GM23338 (cell line): ENCODE measurements around the gene OSBPL5.

Source experiments
- CTCF ChIP-seq, 2 experiments: fragments of 200-600 bp in 1 of 2; sonication (generic) in 1 of 2; conservative IDR thresholded peaks; 2 replicates each; pipeline versions ENCODE4 v1.5.1 to v1.6.1; 2016 to 2017; ENCODE audit warnings: antibody characterized with exemption in 2 of 2, low read depth in 2 of 2, mild to moderate bottlenecking in 2 of 2, moderate library complexity in 1 of 2
- EZH2 ChIP-seq: fragments of 200-600 bp; sonication (generic); IDR thresholded peaks from one replicate; pipeline ENCODE4 v1.8.0; 2017; ENCODE audit warnings: antibody characterized with exemption, mild to moderate bottlenecking, low read depth; ENCODE audit not compliant: unreplicated experiment
- EZH2phosphoT487 ChIP-seq: fragments of 200-600 bp; sonication (generic); IDR thresholded peaks from one replicate; pipeline ENCODE4 v1.8.1; 2018; ENCODE audit warnings: antibody characterized with exemption; ENCODE audit not compliant: unreplicated experiment
- TF ChIP-seq, protein P1 (sequence below): IDR thresholded peaks from one replicate; pipeline ENCODE4 v1.6.1; 2018; ENCODE audit warnings: antibody characterized with exemption; ENCODE audit not compliant: unreplicated experiment

DNA sequence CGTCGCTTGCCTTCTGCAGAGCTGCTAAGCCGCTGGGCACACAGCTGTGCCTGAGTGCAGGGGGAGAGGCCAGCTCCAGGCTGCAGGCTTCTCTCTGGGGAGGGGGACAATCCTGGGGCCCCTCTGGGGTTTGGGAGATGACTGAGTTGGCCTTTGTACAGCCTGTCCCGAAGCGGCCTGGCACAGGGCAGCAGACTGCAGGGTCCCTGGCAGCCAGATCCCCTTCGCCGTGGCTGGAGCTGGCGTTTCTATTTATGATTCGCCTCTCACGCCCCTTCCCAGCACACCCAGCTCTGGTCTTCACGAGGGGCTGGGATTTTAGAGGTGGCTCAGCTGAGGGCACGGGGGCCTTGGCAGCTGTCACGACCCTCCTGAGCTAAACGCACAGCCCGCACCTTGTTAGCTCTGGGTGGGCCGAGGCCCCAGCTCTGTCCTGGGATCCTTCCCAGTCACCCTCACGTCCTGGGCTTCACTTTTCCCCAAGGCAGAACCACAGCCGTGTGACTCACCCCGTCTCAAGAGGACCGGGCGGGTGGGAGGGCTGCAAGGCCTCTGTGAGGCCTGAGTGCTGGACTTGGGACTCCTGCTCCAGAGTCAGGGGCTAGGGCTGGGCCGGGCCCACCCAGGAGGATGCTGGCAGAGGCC is 18.4 kb downstream of the OSBPL5 start:
- TF ChIP-seq CTCF (conservative IDR thresholded peaks at IDR 0.05; ENCODE audit: low read depth in 2 of 2) (no peak), EZH2phosphoT487 (no peak), EZH2 (no peak)
- TF ChIP-seq, protein P1, sequence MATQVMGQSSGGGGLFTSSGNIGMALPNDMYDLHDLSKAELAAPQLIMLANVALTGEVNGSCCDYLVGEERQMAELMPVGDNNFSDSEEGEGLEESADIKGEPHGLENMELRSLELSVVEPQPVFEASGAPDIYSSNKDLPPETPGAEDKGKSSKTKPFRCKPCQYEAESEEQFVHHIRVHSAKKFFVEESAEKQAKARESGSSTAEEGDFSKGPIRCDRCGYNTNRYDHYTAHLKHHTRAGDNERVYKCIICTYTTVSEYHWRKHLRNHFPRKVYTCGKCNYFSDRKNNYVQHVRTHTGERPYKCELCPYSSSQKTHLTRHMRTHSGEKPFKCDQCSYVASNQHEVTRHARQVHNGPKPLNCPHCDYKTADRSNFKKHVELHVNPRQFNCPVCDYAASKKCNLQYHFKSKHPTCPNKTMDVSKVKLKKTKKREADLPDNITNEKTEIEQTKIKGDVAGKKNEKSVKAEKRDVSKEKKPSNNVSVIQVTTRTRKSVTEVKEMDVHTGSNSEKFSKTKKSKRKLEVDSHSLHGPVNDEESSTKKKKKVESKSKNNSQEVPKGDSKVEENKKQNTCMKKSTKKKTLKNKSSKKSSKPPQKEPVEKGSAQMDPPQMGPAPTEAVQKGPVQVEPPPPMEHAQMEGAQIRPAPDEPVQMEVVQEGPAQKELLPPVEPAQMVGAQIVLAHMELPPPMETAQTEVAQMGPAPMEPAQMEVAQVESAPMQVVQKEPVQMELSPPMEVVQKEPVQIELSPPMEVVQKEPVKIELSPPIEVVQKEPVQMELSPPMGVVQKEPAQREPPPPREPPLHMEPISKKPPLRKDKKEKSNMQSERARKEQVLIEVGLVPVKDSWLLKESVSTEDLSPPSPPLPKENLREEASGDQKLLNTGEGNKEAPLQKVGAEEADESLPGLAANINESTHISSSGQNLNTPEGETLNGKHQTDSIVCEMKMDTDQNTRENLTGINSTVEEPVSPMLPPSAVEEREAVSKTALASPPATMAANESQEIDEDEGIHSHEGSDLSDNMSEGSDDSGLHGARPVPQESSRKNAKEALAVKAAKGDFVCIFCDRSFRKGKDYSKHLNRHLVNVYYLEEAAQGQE = no peak
